NB4 (cell line): ENCODE results near the gene VIPR2.

Source experiments
- DNase-seq: peaks from one replicate; pipeline ENCODE4 v3.0.0; 2010; ENCODE audit warnings: low read depth
- H3K4me3 ChIP-seq: one replicate; pipeline ENCODE4 v1.5.1; 2011; ENCODE audit warnings: mild to moderate bottlenecking, low read depth, low read length, moderate library complexity
- MAX ChIP-seq: IDR thresholded peaks from 2 replicates; pipeline ENCODE4 v1.6.1; 2011; ENCODE audit warnings: low read depth, low read length
- MYC ChIP-seq: IDR thresholded peaks from 2 replicates; pipeline ENCODE4 v1.6.1; 2011; ENCODE audit warnings: low read depth, low read length
- POLR2A ChIP-seq: IDR thresholded peaks from 2 replicates; pipeline ENCODE4 v1.6.1; 2011; ENCODE audit warnings: mild to moderate bottlenecking; ENCODE audit not compliant: insufficient read length; ENCODE audit errors: extremely low read depth
- TF ChIP-seq, protein P1 (sequence below): IDR thresholded peaks from one replicate; pipeline ENCODE4 v1.5.1; 2012; ENCODE audit warnings: low read depth, low read length

The VIPR2 gene

GRCh38 chr7:159120540-159120919 lies 24.1 kb downstream of the VIPR2 start:
- no peak for DNase-seq
- H3K4me3 ChIP-seq, result no peak overlapping the region
- no peak for TF ChIP-seq MAX
- TF ChIP-seq, protein P1, sequence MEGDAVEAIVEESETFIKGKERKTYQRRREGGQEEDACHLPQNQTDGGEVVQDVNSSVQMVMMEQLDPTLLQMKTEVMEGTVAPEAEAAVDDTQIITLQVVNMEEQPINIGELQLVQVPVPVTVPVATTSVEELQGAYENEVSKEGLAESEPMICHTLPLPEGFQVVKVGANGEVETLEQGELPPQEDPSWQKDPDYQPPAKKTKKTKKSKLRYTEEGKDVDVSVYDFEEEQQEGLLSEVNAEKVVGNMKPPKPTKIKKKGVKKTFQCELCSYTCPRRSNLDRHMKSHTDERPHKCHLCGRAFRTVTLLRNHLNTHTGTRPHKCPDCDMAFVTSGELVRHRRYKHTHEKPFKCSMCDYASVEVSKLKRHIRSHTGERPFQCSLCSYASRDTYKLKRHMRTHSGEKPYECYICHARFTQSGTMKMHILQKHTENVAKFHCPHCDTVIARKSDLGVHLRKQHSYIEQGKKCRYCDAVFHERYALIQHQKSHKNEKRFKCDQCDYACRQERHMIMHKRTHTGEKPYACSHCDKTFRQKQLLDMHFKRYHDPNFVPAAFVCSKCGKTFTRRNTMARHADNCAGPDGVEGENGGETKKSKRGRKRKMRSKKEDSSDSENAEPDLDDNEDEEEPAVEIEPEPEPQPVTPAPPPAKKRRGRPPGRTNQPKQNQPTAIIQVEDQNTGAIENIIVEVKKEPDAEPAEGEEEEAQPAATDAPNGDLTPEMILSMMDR, result no peak
- no peak for TF ChIP-seq MYC
- TF ChIP-seq POLR2A, result no peak

GRCh38 chr7:159119851-159120539 lies 24.7 kb downstream of the VIPR2 start:
- no peak overlapping the region for H3K4me3 ChIP-seq
- DNase-seq, result no peak
- TF ChIP-seq, protein P1, result no peak
- TF ChIP-seq MAX, result no peak
- no peak for TF ChIP-seq POLR2A
- no peak for TF ChIP-seq MYC

DNA sequence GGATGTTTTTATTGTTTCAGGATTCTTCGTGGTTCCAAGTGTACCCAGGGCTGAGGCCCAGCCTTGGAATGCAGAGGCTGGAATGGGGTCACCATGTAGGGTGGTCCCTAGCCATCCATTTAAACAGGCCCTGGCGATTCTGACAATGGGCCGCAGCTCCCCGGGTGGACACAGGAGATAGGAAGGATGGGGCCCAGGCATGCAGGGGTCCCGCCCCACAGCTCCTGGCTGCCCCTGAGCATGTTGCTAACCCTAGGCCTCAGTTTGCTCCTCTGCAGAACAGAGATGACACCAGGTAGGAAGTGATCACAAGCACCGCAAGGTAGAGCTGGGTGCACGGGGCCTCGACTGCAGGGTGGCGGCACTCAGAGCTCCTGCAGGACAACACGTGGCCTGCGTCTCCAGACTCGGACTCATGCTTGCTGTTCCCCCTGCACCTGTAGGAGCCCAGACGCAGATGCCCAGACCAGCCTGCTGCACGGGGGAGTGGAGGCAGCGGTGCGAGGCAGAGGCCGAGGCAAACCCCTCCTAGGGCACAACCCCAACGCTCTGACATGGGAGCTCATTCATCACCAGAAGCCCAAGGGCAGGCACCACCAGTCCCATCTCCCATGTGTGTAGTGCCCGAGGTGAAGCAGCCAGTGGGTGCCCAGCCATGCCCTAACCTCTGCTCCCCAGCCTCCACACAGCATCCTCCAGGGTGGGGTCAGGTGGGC lies 25.5 kb downstream of the VIPR2 start:
- TF ChIP-seq, protein P1, result no peak
- TF ChIP-seq MAX (no peak), MYC (no peak), POLR2A (no peak)
- no peak for DNase-seq
- no peak overlapping the region for H3K4me3 ChIP-seq

GRCh38 chr7:159118623-159119022 lies 26.0 kb downstream of the VIPR2 start:
- DNase-seq, result no peak
- H3K4me3 ChIP-seq, result no peak overlapping the region
- TF ChIP-seq MAX (no peak), MYC (no peak), POLR2A (no peak)
- TF ChIP-seq, protein P1, result no peak

- no peak overlapping the region for H3K4me3 ChIP-seq
- TF ChIP-seq, protein P1, result no peak
- TF ChIP-seq POLR2A (no peak), MYC (no peak), MAX (no peak)
- DNase-seq, result no peak
Observed at GRCh38 chr7:159118197-159118595, 26.5 kb downstream of the VIPR2 start.
